NCI-H2029 (cell line): Measurements from ENCODE around the gene INVS.
"Not testable (repeated sequence)": the region's sequence is repeated elsewhere in the genome, so short reads cannot be mapped to it uniquely, and the experiment has no call there.

ENCODE experiments used
- DNase-seq: peaks from one replicate; lab custom pipeline; 2025; lab: John Stamatoyannopoulos, UW

Gene INVS

DNA sequence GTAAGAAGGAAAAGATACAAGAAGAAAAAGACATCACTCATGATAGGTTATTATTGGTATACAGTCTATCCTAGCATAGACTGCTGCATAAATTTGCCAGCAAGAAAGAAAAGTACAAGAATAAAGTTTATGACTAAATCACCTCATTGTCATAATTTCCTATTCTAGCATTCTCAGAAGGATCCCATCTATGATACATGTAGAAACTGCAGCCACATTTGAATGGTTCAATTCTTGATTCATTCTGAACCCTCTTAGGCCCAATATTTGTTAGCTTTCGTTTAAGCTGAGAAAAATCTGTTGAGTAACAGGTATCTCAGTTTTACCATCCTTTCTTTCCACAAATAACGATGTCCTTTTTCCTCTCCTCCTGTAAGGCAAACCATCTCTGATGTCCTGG is 21.2 kb downstream of the INVS start:
- no peak for DNase-seq

DNA sequence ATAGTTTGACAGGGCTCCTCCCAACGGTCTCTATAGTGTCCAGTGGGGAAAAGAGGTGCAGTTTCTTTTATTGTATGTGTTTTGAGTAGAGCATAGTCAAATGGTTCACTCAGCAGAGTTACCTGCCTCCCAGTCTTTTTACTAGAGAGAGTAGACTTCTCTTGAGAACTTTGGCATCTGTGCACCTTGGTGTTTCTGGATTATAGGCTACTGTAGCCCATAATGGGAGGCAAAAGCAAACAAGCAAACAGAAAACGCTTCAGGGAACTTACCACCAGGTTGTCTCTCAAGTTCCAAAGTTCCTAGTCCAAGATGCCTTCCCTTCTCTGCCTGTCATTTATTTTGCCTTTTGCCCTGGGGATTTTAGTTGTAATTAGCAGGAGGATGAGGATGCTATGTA is 26.2 kb downstream of the INVS start:
- no peak for DNase-seq

DNA sequence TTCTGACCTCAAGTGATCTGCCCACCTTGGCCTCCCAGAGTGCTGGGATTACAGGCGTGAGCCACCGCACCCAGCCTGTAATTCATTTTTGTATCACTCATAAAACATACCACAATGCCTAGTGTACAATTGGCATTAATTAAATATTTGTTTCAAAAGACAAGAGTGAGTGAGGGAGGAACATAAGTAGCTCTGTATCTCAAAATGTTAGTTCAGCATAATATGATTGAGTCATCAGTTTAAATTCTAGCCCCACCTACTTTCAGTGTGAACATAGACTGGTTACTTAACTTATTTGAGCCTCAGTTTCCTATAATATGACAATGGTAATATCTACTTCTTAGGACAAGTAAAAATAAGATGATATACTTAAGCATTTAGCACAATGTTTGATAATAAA is 26.9 kb downstream of the INVS start:
- DNase-seq: no peak

DNA sequence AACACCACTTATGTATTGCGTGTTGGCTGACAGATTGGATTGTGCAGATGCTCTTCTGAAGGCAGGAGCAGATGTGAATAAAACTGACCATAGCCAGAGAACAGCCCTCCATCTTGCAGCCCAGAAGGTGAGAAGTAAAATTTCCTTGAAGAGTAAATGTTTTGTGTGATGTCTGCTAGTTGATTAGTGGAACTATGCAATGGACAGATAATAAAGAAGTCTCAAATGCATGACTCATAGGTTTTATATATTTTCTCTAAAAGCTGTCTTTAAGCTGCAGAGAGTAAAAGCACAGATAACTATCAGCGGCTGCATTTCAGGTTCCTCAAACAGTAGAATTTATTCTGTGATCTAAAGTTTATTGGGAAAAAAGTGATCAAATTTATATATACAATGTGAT is 27.4 kb downstream of the INVS start:
- DNase-seq: no peak

DNA sequence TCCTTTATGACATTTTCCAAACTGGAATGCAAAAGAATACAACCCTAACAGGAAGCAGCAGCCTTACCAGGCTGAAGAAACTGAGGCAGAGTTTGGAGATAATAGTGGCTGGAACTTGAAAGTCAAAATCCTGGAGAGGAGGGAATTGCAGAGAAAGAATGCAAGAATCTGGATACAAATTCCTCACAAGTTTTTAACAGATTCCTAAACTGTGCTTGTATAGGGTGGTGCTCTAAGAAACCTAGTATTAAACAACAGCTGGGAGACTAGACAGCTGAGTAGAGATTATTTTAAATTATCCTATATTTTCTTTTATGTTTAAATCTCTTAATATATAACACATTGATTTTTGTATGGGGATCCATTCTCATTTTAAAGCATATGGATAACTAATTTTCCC is 30.7 kb downstream of the INVS start:
- DNase-seq: no peak

DNA sequence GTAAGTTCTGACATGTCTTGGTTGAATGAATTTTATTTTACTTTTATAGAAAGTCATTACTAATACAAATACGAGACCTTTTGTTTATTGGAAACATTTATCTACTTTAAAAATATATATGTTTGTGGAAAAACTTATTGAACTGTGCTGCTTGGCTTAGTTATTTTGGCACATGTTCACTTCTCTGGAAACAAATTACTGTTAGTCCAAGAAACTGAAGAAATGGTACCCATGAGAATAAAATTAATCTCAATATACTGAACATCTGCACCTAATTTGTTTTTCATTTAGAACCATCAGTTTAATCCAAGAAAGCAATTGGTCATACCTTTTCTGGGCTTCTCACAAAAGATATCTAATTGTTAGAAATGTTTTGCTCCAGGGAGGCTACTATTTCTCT is 32.2 kb downstream of the INVS start:
- DNase-seq: no peak

DNA sequence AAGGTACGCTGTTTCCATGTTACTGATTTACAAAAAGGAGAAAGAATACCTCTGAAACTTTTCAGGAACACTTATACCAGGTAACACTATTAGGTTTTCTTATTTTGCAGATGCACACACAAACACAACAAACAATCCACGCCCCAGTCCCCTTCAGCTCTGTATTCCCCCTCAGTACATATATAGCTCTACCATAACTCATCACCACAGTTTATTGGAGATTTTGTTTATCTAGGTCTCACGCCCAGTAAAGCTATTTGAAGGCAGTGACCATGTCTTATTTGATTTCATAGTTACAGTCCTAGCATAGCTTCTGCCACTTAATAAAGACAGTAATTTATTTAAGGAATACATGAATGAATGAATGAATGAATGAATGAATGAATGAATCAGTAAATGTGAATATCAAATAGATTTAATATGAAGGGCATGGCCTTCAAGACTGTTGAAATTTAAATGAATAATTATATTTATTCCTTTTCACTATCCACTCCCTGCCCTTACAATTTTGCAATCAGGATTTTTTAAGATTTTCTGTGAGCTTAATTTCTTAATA is 32.9 kb downstream of the INVS start:
- no peak for DNase-seq

DNA sequence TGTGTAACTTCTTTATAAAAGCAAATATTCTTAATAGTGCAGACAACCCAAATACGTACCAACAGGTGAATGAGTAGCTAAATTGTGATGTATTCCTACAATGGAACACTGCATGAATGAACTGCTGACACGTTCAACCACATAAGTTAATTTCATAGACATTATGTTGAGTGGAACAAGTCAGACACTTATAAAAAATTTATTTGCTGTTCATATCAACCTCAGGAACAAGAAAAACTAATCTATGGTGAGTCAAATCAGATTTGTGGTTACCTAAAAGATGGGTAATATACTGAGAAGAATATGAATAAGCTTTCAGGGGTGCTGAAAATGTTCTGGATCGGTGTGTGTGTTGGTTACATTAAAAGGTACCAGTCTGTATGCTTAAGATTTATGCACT is 35.7 kb downstream of the INVS start:
- DNase-seq: no peak

DNA sequence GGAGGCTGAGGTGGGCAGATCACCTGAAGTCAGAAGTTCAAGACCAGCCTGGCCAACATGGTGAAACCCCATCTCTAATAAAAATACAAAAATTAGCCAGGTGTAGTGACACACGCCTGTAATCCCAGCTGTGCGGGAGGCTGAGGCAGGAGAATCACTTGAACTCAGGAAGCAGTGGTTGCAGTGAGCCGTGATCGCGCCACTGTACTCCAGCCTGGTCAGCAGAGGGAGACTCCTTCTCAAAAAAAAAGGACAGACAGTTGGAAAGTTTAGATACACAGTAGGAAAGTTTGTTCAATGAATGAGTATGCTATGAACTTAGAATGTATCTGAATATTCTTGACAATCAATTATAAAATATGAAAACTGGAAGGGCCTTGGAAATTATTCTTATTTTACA is 37.8 kb downstream of the INVS start:
- not testable (repeated sequence) for DNase-seq

DNA sequence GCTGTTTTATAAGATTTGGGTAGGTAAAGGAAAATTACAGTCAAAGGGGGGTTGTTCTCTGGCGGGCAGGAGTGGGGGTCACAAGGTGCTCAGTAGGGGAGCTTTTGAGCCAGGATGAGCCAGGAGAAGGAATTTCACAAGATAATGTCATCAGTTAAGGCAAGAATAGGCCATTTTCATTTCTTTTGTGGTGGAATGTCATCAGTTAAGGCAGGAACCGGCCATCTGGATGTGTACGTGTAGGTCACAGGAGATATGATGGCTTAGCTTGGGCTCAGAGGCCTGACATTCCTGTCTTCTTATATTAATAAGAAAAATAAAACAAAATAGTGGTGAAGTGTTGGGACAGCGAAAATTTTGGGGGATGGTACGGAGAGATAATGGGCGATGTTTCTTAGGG is 41.3 kb downstream of the INVS start:
- not testable (repeated sequence) for DNase-seq

DNA sequence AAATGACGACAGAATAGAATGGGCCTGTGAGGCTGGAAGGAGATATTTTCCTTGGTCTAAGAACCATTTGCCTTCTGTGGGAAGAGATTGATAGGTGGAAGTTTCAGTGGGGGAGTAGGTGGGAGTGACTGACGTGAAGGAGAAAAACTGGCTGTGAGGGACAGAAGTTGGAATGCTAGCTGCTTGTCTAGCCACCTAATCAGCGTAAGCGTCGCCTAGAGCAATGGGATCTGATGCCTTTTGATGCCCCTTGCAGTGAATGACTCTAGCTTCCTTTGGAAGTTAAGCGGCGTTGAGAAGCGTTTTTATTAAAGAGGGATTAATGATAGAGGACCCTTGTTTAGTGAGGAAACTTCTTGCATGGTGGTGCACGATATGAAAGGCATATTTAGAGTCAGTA is 42.8 kb downstream of the INVS start:
- not testable (repeated sequence) for DNase-seq

DNA sequence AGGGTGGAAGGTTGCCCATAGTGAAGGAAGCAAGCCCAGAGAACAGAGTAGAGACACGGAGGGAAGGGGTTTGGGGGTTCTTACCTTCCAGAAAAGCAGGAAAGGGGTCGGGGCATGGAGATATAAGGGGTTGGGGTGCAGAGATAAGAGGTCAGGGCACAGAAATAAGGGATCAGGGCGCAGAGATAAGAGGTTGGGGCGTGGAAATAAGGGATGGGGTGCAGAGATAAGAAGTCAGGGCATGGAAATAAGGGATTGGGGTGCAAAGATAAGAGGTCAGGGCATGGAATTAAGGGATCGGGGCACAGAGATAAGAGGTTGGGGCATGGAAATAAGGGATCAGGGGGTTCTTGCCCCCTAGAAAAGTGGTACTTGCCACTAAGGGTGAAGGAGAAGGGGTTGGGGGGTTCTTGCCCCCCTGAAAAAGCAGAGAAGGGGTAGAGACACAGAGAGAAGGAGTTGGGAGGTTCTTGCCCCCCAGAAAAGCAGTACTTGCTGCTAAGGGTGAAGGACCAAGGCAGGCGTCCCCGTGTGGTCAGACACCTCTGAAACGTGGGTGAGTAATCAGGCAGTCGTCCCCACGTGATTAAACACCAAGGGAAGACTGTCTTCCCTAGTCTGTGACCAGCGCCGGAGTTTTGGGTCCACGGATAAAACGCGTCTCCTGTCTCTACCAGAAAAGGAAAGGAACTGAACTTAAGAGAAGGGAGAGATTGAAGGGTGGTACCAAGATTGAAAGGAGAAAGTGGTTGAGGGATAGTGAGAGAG is 46.3 kb downstream of the INVS start:
- not testable (repeated sequence) for DNase-seq

DNA sequence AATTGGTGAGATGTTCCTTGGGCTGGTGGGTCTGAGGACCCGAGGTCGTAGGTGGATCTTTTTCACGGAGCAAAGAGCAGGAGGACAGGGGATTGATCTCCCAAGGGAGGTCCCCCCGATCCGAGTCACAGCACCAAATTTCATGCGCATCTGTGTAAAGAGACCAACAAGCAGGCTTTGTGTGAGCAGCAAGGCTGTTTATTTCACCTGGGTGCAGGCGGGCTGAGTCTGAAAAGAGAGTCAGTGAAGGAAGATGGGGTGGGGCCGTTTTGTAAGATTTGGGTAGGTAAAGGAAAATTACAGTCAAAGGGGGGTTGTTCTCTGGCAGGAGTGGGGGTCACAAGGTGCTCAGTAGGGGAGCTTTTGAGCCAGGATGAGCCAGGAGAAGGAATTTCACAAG is 46.9 kb downstream of the INVS start:
- not testable (repeated sequence) for DNase-seq

DNA sequence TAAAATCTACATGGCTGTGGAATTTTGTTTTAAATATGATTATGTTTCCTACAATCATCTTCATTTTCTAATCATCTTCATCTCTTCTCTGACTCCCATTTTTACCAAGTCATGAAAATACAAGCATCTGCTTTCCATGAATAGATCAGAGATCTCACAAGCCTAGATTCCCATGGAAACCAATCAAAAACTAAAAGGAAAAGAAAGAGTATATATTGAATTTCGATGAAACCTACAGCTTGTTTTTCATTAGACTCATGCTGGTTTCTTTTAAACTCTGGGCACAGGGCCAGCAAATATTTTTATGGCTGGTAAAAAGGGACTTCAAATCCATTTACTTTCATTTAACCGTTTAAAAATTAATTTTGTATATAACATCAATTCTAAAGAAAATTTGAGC is 51.2 kb downstream of the INVS start:
- DNase-seq: no peak

DNA sequence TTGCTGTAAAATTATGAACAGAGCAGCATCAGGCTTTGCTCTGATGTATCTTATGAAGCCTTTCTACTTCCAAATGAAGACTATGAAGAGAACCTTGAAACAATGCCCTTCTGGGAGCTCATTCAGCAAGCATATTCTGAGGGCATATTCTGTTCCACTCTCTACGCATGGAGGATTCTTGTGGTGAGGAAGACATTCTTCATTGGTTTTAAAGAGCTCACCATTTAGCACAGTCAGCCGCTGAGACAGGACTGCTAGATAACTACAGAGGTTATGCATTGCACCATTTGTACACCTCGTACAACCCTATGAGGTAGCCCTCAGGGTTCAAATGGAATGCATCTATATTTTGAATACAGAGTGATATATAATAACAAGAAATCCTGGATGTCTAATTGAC is 61.0 kb downstream of the INVS start:
- no peak for DNase-seq

DNA sequence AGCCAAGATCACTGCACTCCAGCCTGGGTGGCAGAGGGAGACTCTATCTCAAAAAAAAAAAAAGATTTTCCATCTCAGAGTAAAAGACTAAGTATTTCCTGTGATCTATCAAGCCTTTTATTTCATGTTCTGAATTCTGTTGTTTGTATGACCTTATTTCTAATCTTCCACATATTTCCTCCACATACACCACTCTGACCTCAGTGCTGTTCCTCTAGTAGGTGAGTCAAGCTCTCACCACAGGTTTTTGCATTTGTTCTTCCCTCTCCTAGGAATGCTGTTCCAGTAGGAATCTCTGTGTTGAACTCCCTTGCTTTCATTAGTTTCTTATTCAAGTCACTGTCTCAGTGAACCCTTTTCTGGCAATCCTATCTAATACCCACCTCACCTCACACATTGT is 68.1 kb downstream of the INVS start:
- DNase-seq: no peak

DNA sequence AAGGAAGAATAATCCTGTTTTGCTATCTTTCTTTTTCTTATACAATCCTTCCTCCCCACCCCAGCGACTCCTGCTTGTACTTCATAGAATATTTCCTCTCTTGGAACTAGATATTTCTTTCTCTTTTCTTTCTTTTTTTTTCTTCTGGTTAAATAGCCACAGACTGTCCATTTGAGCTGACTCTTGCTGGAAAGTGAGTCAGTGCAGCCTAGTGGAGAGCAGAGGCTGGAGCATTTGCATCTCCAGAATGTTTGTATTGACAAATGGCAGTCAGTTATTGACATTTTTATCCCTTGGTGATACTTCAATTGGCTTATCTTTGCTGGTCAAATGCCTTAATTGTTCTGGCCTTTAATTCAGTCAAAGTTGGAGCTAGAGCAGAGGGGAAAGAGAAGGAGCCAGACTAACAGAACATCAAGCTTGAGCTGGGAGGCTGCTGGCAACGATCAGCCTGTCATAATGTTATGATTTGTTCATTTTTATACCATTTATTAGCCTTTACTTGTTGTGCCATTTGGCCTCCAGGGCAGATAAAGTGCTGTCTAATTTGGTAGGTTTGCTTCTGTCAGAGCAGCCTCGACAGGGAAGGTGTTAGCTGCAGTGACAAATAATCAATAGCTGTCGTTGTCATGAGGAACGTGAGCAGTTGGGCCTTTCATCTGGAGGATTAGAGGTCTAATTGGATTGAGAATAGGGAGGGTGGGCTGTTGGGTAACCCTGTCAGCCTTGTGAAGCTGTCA is 69.0 kb downstream of the INVS start:
- DNase-seq: no peak

DNA sequence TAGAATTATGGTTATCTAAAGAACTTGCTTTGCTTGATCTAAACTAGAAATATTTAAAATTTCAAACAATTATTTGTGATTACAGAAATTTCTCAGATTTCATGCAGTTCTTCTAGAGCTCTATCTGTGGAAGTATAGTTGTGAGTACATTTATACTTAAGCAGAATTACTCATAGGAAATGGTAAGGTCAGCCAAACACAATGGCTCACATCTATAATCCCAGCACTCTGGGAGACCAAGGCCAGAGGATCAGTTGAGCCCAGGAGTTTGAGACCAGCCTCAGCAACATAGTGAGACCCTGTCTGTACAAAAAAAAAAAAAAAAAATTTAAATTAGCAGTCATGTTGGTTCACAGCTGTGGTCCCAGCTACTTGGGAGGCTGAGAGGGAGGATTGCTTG is 71.0 kb downstream of the INVS start:
- DNase-seq: no peak

DNA sequence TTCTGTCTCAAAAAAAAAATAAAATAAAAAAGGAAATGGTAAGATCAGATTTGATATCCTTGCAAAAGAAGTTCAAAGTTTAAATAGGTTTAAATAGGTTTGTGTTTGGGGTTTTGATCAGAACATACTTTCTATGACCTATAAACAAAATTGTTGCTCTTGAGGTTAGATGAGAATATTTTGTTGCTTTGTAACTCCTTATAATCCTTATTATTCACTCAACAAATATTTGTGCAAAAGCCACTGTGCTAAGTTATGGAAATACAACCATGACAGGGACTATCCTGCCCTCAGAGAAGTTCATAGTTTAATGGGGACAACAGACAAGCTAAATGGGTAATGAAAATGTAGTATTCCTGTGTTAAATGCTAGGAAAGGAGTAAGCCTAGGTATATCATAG is 71.5 kb downstream of the INVS start:
- no peak for DNase-seq

DNA sequence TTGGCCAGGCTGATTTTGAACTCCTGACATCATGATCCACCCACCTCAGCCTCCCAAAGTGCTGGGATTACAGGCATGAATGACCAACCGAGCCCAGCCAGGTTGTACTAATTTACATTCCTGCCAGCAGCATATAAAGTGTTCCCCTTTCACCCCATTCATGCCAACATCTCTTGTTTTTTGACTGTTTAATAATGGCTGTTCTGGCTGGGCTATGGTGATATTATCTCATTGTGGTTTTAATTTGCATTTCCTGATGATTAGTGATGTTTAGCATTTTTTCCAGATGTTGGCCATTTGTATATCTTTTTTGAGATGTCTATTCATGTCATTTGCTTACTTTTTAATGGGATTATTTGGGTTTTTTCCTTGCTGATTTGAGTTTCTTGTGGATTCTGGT is 87.3 kb downstream of the INVS start:
- DNase-seq: no peak

DNA sequence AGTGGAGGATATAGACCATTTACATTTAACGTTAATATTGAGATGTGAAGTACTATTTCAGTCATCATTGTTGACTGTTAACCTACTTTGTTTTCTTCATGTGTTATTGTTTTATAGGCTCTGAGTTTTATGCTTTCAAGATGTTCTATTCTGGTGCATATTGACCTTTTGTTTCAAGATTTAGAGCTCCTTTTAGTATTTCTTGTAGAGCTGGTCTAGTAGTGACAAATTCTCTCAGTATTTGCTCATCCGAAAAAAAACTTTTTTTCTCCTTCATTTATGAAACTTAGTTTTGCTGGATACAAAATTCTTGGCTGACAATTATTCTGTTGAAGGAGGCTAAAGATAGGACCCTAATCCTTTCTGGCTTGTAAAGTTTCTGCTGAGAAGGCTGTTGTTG is 91.3 kb downstream of the INVS start:
- no peak for DNase-seq

DNA sequence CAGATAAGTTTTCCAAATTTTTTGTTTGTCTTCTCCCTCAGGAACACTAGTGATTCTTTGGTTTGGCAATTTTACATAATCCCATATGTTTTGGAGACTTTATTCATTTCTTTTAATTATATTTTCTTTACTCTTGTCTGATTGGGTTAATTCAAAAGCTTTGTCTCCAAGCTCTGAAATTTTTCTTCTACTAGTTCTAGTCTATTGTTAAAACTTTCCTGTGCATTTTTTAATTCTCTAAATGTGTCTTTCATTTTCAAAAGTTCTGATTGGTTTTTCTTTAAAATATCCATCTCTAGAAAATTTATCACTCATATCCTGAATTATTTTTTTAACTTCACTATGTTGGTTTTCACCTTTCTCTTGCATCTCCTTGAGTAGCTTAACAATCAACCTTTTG is 92.2 kb downstream of the INVS start:
- no peak for DNase-seq

DNA sequence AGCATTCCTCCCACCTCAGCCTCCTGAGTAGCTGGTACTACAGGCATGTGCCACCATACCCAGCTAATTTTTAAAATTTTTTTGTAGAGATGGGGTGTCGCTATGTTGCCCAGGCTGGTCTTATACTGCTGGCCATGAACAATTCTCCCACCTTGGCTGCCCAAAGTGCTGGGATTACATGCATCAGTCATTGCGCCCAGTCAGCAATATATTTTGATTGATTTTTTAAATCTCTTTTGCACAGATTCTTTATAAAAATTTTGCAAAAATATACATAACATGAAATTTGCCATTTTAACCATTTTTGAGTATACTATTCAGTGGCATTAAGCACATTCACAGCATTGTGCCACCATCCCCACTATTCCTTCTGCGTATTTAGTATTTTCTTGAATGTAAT is 94.0 kb downstream of the INVS start:
- DNase-seq: no peak

DNA sequence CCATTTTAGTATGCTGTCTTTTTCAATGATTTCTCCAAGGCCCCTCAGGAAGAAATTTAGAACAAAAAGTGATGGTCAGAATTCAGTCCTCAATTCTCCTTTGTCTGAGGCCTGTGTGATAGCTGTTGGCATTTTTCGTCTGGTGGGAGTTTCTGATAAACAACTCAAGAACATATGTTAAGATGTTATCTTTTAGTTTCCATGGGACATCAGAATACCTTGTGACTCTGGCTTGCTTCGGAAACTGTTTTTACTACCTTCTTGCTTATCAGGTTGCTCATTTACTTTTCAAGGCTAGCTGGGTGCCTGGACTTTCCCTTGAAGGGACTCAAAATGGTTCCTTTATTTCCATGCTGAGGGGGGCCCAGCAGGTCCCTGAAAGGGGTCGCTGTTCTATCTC is 97.2 kb downstream of the INVS start:
- DNase-seq: no peak
